GM08714 (cell line): ENCODE measurements around the gene IL10.

Experiments
- H3K4me3 ChIP-seq: fragments of 200-500 bp; sonication (Bioruptor generic); 2 replicates; pipeline ENCODE4 v1.5.1; 2014; ENCODE audit warnings: mild to moderate bottlenecking, low read length, inconsistent platforms
- ZNF274 ChIP-seq: IDR thresholded peaks from 2 replicates; pipeline ENCODE4 v1.6.1; 2012; ENCODE audit warnings: mild to moderate bottlenecking, low read depth, low read length

The IL10 gene

GRCh38 chr1:206772243-206772937, at the start of gene IL10:
Gene IL10, minus strand, starts transcription at chr1:206772494. Its CDS starts 59 bp downstream, at chr1:206772435.
- no peak for TF ChIP-seq ZNF274
- peak within 1 kb of the TSS; percentile 34; the same call in 1 of the 2 replicates for H3K4me3 ChIP-seq

- H3K4me3 ChIP-seq: no peak overlapping the region
- TF ChIP-seq ZNF274: no peak
Measured at GRCh38 chr1:206821493-206821892, 49.2 kb upstream of the IL10 start.

- TF ChIP-seq ZNF274: no peak
- H3K4me3 ChIP-seq: peak overlapping the region; percentile 39; the same call in 1 of the 2 replicates
Measured at GRCh38 chr1:206816390-206817287, 44.3 kb upstream of the IL10 start.

- no peak overlapping the region for H3K4me3 ChIP-seq
- no peak for TF ChIP-seq ZNF274
Measured at GRCh38 chr1:206814716-206815341, 42.5 kb upstream of the IL10 start.

DNA sequence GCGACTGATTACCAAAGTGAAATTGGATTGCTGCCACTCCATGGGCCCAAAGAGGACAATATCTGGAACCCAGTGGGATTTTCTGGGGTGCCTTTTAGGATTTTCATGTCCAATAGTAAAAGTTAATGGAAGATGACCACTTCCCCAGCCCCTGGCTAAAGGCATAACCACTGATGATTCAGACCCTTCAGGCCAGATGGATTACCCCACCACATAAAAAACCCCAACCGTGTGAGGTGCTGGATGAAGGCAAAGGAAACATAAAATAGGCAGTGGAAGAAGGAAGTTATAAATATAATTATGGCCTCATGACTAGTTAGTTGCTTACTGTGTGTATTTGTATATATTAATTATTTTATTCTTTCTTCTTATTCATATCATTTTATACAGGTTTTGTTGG, 40.2 kb upstream of the IL10 start:
- no peak for TF ChIP-seq ZNF274
- no peak overlapping the region for H3K4me3 ChIP-seq

DNA sequence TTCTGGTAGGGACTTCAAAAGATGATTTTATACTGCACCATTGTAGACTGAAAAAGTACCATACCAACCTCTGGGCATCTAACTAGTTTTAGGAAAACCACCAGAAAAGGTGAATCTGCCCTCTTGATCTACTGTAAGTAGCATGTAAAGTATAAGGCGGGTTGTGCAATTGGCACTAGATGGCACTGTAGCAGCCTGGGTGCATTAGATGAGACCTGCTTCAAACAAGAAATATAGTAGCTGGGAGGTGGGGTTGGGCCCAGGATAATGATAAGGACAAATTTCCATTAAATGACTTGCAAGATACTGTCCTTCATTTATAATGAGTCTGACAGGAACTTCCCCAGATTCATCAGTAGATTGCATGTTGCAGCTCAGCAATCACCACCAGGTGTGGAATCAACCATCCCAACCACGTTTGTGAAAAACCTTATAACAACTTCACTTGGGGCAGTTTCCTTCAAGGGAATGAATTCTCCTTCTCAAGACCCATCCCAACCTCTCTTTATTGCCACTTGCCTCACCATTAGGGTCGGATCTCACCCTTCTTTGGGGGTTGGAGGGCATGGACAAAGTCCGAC, 37.3 kb upstream of the IL10 start:
- TF ChIP-seq ZNF274: no peak
- no peak overlapping the region for H3K4me3 ChIP-seq

DNA sequence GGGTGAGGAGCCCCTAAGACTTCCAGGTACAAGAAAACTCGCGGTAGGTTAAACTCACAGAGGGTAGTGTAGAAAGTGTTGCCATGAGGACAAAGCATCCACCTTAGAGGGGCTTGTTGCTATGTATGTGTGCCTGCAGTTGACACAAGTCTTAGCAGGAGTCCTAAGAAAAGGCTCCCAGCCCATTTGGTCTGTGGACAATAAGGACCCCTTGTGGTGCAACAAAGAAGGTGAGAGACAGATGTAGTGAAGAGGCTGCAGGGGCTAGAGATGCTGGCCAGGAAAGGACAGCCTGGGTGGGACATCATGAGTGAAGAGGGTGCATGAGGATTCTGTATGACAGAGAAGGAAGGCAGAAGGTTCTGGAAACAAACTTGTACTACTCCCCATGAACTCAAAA, 36.3 kb upstream of the IL10 start:
- no peak for TF ChIP-seq ZNF274
- no peak overlapping the region for H3K4me3 ChIP-seq

DNA sequence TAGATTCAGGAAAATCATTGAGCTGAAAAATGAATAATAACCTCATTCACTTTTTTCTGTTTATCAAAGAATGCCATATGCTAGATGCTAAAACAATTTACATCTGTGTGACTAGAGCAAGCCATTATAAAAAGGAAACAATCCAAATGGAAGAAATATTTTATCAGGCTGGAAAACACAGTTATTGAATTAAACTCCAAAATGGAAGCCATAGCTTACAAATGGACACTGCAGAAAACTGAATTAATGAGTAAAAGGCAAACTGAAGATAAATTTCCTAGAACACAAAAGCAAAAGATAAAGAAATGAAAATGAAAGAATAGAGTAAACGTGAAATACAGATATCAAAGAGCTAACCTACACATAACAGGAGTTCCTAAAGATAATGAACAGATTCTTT, 33.1 kb upstream of the IL10 start:
- TF ChIP-seq ZNF274: no peak
- H3K4me3 ChIP-seq: no peak overlapping the region

DNA sequence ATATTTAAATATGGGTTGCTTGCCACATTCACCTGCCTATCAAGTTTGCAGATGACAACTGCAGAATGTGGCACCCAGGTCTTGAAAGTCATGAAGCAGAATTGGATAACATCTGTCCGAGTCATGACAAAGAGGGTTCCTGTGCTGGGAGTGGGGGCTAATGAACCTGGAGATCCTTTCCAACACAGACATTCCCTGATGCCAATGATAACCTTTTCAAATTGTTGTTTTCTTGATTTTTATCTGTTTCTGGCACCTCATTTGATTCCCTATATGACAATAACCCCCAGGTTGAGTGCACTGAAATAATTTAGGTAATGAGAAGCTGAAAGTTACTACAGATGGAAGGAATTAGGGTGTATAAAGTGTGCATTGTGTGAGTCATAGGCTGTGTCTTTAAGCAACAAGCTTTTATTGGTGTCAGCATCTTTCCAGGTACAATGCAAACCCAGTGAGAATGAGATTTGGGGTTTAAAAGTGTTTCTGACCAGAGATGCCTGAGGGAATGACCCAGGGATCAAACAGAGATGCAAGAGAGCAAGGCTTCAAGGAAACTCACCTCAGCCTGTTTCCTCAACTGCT, 32.0 kb upstream of the IL10 start:
- TF ChIP-seq ZNF274: no peak
- H3K4me3 ChIP-seq: no peak overlapping the region

GRCh38 chr1:206803221-206803730, 31.0 kb upstream of the IL10 start:
- no peak for TF ChIP-seq ZNF274
- H3K4me3 ChIP-seq: no peak overlapping the region

DNA sequence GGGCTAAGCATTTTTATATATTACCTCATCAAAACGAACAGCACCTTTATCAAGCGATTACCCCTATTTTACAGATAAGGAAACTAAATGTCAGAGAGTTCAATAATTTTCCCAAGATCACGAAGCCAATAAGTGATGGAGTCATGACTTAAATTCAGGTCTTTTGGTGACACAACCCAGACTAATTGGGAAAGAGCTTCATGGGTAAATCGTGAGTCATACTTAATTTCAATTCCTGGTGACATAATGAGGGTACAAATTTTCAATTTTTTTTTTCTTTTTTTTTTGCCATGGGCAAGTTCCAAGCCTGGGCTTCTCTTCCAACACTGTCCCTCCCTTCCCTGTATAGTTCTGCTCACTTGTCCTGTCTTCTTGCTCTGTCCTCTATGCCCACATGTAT, 30.1 kb upstream of the IL10 start:
- no peak overlapping the region for H3K4me3 ChIP-seq
- no peak for TF ChIP-seq ZNF274

DNA sequence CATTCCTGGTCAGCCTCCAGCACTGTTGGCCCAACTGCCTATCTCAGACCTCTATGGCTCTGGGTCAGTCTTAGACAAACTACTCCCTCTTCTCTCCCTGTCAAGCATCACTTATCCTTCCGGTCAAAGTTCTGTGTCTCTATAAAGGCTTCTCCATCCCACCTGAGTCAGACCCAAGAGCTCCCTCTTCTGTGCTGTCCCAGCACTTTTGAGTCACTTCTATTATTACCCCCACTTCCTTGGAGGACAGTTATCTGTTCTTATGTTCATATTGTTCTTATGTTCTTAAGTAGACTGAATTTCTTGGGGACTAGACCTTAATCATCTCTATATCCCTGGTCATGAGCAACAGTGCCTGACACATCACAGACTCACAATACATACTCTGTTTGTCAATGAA, 29.2 kb upstream of the IL10 start:
- H3K4me3 ChIP-seq: no peak overlapping the region
- no peak for TF ChIP-seq ZNF274

GRCh38 chr1:206800891-206801290, 28.6 kb upstream of the IL10 start:
- TF ChIP-seq ZNF274: no peak
- H3K4me3 ChIP-seq: no peak overlapping the region

- H3K4me3 ChIP-seq: no peak overlapping the region
- TF ChIP-seq ZNF274: no peak
Measured at GRCh38 chr1:206800411-206800810, 28.1 kb upstream of the IL10 start.
